Measurements from ENCODE around the gene NDUFB6.

NDUFB6 gene

GRCh38 chr9:32565967-32566366 is 7.0 kb downstream of the NDUFB6 start:
- no peak for TF ChIP-seq CTCF (IDR thresholded peaks at IDR 0.05)

GRCh38 chr9:32558408-32558934 is 14.5 kb downstream of the NDUFB6 start:
- TF ChIP-seq CTCF (IDR thresholded peaks at IDR 0.05): no peak

GRCh38 chr9:32554591-32554990 is 18.4 kb downstream of the NDUFB6 start:
- no peak for TF ChIP-seq CTCF (IDR thresholded peaks at IDR 0.05)

- TF ChIP-seq CTCF (IDR thresholded peaks at IDR 0.05): no peak
Observed at GRCh38 chr9:32554107-32554506, 18.9 kb downstream of the NDUFB6 start.

GRCh38 chr9:32552172-32552872 is 20.6 kb downstream of the NDUFB6 start, which contains the start of the genes SMIM27 and TOPORS:
TSS of gene SMIM27 (plus strand) at chr9:32552327. CDS start at chr9:32552435, 108 bp downstream.
TSS of gene TOPORS (minus strand) at chr9:32552586. CDS start at chr9:32552436, 150 bp downstream.
- TF ChIP-seq CTCF (IDR thresholded peaks at IDR 0.05): no peak; the same call in 1 of the 2 replicates

GRCh38 chr9:32551276-32552051 is 21.5 kb downstream of the NDUFB6 start:
- TF ChIP-seq CTCF (IDR thresholded peaks at IDR 0.05): no peak

- TF ChIP-seq CTCF (IDR thresholded peaks at IDR 0.05): no peak; the same call in 1 of the 2 replicates
Observed at GRCh38 chr9:32550562-32551275, 22.2 kb downstream of the NDUFB6 start.

Data from LNCAP (cell line).